ENCODE data around the gene PDE11A. TPM values are rescaled to one million over a fixed set of nuclear protein-coding genes. Genes with fewer than 3 reads are reported as not detected.
A peak's percentile ranks its signal among the peaks of the same experiment; 100 is the strongest.

PDE11A gene
- total RNA-seq, 6 experiments from 2014 or later, result 1.2 to 3.1 (median 1.4) TPM

DNA sequence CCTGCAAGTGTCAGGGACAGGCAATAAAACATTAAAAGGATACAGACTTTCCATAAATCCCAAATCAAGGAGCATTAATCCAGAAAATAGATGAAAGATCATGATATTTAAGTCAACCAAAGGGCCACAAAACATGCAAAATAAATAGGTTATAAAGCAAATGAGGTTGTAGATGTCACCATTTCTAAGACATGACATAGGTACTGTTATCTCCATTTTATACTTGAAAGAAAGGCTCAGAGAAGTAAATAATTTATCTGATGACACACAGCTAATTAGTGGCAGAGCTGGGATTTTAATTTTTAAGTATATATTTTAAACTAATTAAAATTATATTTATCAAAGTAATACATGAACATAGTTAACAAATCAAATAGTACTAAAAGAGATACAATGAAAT is 378.2 kb downstream of the PDE11A start:
- Mint-ChIP-seq H3K4me1 (ENCODE audit: low read depth) (no peaks in the 10 kb centered on the region; the same call in 1 of the 2 replicates), H3K9me3 (no peaks in the 10 kb centered on the region), H3K27me3 (ENCODE audit: insufficient read depth) (peaks cover 2% of the 10 kb centered on the region; the same call in 1 of the 2 replicates), H3K36me3 (ENCODE audit: low read depth) (no peaks in the 10 kb centered on the region), H3K4me3 (no peak overlapping the region), H3K27ac (no peak overlapping the region)
- DNase-seq, result no peak
- TF ChIP-seq, protein P1, sequence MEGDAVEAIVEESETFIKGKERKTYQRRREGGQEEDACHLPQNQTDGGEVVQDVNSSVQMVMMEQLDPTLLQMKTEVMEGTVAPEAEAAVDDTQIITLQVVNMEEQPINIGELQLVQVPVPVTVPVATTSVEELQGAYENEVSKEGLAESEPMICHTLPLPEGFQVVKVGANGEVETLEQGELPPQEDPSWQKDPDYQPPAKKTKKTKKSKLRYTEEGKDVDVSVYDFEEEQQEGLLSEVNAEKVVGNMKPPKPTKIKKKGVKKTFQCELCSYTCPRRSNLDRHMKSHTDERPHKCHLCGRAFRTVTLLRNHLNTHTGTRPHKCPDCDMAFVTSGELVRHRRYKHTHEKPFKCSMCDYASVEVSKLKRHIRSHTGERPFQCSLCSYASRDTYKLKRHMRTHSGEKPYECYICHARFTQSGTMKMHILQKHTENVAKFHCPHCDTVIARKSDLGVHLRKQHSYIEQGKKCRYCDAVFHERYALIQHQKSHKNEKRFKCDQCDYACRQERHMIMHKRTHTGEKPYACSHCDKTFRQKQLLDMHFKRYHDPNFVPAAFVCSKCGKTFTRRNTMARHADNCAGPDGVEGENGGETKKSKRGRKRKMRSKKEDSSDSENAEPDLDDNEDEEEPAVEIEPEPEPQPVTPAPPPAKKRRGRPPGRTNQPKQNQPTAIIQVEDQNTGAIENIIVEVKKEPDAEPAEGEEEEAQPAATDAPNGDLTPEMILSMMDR (IDR thresholded peaks at IDR 0.05), result no peak

DNA sequence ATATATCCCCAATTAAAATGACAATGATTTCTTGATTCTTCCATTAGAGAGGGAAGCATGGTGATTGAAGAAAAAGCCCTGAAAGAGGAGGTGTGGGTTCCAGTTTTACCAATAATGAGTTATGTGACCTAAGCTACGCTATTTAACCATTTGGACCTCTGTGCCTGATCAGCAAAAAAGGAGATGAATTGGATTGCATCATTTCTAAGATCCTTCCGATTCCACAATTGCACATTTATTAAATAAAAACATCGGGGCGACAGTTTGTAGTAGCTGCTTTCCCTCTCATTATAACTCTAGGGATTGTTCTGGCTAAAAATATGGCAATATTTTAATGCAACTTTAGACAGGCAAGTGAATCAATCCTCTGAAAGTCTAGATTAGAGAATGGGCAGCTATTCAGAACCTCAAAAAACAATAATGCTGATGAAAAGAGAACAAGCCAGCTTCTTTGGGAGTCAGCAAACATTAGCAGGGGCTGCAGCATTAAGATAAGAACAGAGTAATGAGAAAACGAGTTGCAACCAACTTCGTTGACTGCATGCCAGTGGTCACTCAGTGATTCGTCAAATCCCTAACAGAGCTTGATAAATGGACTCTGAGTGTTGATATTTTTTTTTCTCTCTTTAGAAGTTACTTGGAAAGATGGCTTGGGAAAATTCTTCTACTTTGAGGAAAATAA is 378.8 kb downstream of the PDE11A start:
- DNase-seq, result no peak
- Mint-ChIP-seq H3K4me1 (ENCODE audit: low read depth) (no peaks in the 10 kb centered on the region; the same call in 1 of the 2 replicates), H3K36me3 (ENCODE audit: low read depth) (no peaks in the 10 kb centered on the region), H3K9me3 (no peaks in the 10 kb centered on the region), H3K27ac (no peak overlapping the region), H3K27me3 (ENCODE audit: insufficient read depth) (peaks cover 2% of the 10 kb centered on the region; the same call in 1 of the 2 replicates), H3K4me3 (no peak overlapping the region)
- TF ChIP-seq, protein P1 (IDR thresholded peaks at IDR 0.05), result no peak

DNA sequence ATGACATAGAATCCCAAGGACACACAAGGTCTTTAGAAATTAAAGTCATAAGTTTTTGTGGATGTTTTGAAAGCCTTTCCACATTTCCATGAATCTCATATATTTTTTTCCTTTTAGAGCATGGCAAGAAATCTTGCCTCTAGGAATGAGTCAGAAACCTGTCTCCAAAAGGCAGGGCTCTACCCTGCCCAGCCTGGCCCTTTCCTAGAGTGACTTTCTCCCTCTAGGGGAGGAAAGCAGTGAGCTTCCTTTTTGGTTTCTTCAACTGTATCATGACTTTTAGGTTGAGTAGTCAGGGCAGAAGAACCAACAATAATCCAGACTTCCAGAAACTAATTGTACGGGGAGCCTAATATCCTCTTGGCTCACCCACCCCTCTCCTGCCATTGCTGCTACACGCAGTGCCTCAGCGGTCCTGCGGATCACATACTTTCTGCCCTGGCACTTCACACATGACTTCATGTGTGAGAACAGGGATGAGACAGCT is 379.8 kb downstream of the PDE11A start:
- H3K27me3 Mint-ChIP-seq (ENCODE audit: insufficient read depth), result peaks cover 2% of the 10 kb centered on the region; the same call in 1 of the 2 replicates
- H3K9me3 Mint-ChIP-seq, result no peaks in the 10 kb centered on the region
- peak; percentile 9 for DNase-seq
- no peaks in the 10 kb centered on the region for H3K36me3 Mint-ChIP-seq (ENCODE audit: low read depth)
- H3K4me3 Mint-ChIP-seq, result no peak overlapping the region
- H3K4me1 Mint-ChIP-seq (ENCODE audit: low read depth), result no peaks in the 10 kb centered on the region; the same call in 1 of the 2 replicates
- H3K27ac Mint-ChIP-seq, result no peak overlapping the region
- TF ChIP-seq, protein P1 (IDR thresholded peaks at IDR 0.05), result peak; percentile 43; the same call in 1 of the 2 replicates

DNA sequence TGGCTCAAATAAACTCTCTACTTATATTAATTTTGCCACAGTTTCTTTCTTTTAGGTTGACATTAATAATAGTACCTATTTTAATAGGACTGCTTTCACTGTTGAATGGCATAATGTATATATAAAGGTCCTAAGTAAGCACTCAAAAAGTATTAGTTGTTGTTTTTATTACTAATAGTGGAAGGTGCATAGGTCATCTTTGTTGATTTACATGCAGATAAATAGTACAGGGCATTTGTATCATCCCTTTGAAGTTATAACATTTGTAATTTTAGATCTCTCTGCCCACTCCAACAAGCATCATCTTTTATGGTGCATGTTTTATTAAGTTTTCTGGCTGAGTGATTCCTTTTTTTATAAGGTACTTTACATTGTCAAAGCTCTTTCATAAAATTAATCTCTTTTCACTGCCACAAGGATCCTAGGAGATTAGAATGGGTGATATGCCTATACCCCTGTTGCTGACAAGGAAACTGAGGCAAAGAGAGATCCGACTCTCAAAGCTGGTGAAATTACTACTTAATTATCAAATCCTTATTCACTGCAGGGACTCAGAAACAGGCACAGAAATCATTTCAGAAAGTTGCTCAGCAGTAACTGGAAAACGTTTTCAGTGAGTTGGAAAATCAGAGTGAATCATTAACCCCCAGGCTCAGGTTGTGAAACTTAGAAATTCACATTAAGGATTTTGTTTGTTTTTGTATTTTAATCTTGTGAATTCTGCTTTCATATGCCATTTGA is 380.4 kb downstream of the PDE11A start:
- TF ChIP-seq, protein P1 (IDR thresholded peaks at IDR 0.05), result no peak
- Mint-ChIP-seq H3K9me3 (no peaks in the 10 kb centered on the region), H3K4me3 (no peak overlapping the region), H3K4me1 (ENCODE audit: low read depth) (no peaks in the 10 kb centered on the region; the same call in 1 of the 2 replicates), H3K36me3 (ENCODE audit: low read depth) (no peaks in the 10 kb centered on the region), H3K27me3 (ENCODE audit: insufficient read depth) (peaks cover 2% of the 10 kb centered on the region; the same call in 1 of the 2 replicates), H3K27ac (no peak overlapping the region)
- peak; percentile 6 for DNase-seq

DNA sequence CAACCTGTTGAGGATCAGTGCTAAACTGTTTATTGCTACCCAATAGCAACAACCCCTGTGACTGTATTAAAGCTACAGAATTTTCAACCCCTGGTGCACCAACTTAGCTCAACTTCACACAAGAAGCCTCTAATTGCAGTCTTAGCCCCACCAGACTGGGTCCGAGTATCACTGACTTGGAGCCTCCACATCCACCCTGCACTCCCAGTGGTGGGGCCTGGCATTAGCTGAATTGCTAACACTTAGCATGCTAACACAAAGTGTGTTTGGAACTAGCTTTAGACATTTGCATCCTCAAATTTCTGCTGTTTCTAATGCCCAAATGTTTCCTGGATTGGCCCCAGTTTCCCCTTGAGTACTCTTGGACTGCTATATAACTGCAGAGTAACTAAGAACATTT is 381.4 kb downstream of the PDE11A start:
- TF ChIP-seq, protein P1 (IDR thresholded peaks at IDR 0.05), result no peak
- H3K27me3 Mint-ChIP-seq (ENCODE audit: insufficient read depth), result peaks cover 2% of the 10 kb centered on the region; the same call in 1 of the 2 replicates
- no peaks in the 10 kb centered on the region; the same call in 1 of the 2 replicates for H3K4me1 Mint-ChIP-seq (ENCODE audit: low read depth)
- no peak overlapping the region for H3K4me3 Mint-ChIP-seq
- H3K9me3 Mint-ChIP-seq, result no peaks in the 10 kb centered on the region
- H3K36me3 Mint-ChIP-seq (ENCODE audit: low read depth), result no peaks in the 10 kb centered on the region
- DNase-seq, result no peak
- no peak overlapping the region for H3K27ac Mint-ChIP-seq

Measured in HFFc6 (cell line).